ENCODE measurements around the gene ECE2. TPM values are rescaled to one million over a fixed set of nuclear protein-coding genes. Genes with fewer than 3 reads are reported as not detected.

ECE2 gene
- total and polyA plus RNA-seq, 3 experiments from 2014 or later = not detected

- no peaks in the 10 kb centered on the region for H3K4me1 ChIP-seq (ENCODE audit: insufficient read depth, low read length)
- no peaks in the 10 kb centered on the region for H3K9me3 Mint-ChIP-seq
- H3K4me3 Mint-ChIP-seq = peak overlapping the region in 6 of 7 donors; percentile 18 to 92 (median 84)
- H3K36me3 ChIP-seq (ENCODE audit: insufficient read depth, low read length) = no peaks in the 10 kb centered on the region
- no peaks in the 10 kb centered on the region for H3K9me3 ChIP-seq (ENCODE audit: low read length)
- H3K27ac Mint-ChIP-seq = peak overlapping the region in 4 of 8 donors; percentile 20 to 56 (median 34)
- ChIA-PET POLR2A (no interaction called here), CTCF (no interaction called here)
- H3K27me3 ChIP-seq (ENCODE audit: insufficient read depth, low read length, poor library complexity, severe bottlenecking) = peaks cover 42% of the 10 kb centered on the region
- peaks cover 34 to 50% of the 10 kb centered on the region in 2 donors for H3K27me3 Mint-ChIP-seq
- H3K27ac ChIP-seq (ENCODE audit: low read depth, low read length) = no peak overlapping the region
- H3K36me3 Mint-ChIP-seq = no peaks in the 10 kb centered on the region
- H3K4me3 ChIP-seq (ENCODE audit: low read length) = no peak overlapping the region
- peaks cover 7 to 15% (median 15%) of the 10 kb centered on the region in 3 donors for H3K4me1 Mint-ChIP-seq
- no peak for DNase-seq
Observed at GRCh38 chr3:184231671-184232070, 44.2 kb upstream of the ECE2 start.

- Histone ChIP-seq H3K9me3 (ENCODE audit: low read length) (no peaks in the 10 kb centered on the region), H3K4me1 (ENCODE audit: insufficient read depth, low read length) (no peaks in the 10 kb centered on the region), H3K4me3 (ENCODE audit: low read length) (no peak overlapping the region), H3K27me3 (ENCODE audit: insufficient read depth, low read length, poor library complexity, severe bottlenecking) (peaks cover 33% of the 10 kb centered on the region), H3K36me3 (ENCODE audit: insufficient read depth, low read length) (no peaks in the 10 kb centered on the region), H3K27ac (ENCODE audit: low read depth, low read length) (no peak overlapping the region)
- peak overlapping the region in 1 of 7 donors; percentile 11 for H3K4me3 Mint-ChIP-seq
- POLR2A ChIA-PET = no interaction called here
- CTCF ChIA-PET = no interaction called here
- DNase-seq = no peak
- H3K4me1 Mint-ChIP-seq = peaks cover 7 to 15% (median 12%) of the 10 kb centered on the region in 3 donors
- peaks cover 30 to 46% of the 10 kb centered on the region in 2 donors for H3K27me3 Mint-ChIP-seq
- no peak overlapping the region for H3K27ac Mint-ChIP-seq
- no peaks in the 10 kb centered on the region for H3K9me3 Mint-ChIP-seq
- no peaks in the 10 kb centered on the region for H3K36me3 Mint-ChIP-seq
Observed at GRCh38 chr3:184233127-184233843, 42.5 kb upstream of the ECE2 start.

GRCh38 chr3:184234224-184234623, 41.6 kb upstream of the ECE2 start:
- peaks cover 26 to 39% of the 10 kb centered on the region in 2 donors for H3K27me3 Mint-ChIP-seq
- no peak overlapping the region for H3K27ac Mint-ChIP-seq
- POLR2A ChIA-PET = no interaction called here

GRCh38 chr3:184234671-184235380, 41.0 kb upstream of the ECE2 start:
- POLR2A ChIA-PET = no interaction called here
- Mint-ChIP-seq H3K4me1 (peaks cover 7 to 9% (median 9%) of the 10 kb centered on the region in 3 donors), H3K36me3 (no peaks in the 10 kb centered on the region)

More at GRCh38 chr3:184234224-184234623, 41.6 kb upstream of the ECE2 start:
- peak overlapping the region in 1 of 7 donors; percentile 11 for H3K4me3 Mint-ChIP-seq
- CTCF ChIA-PET = no interaction called here
- DNase-seq = no peak
- Histone ChIP-seq H3K9me3 (ENCODE audit: low read length) (no peaks in the 10 kb centered on the region), H3K27ac (ENCODE audit: low read depth, low read length) (no peak overlapping the region), H3K4me3 (ENCODE audit: low read length) (no peak overlapping the region), H3K36me3 (ENCODE audit: insufficient read depth, low read length) (no peaks in the 10 kb centered on the region), H3K4me1 (ENCODE audit: insufficient read depth, low read length) (no peaks in the 10 kb centered on the region), H3K27me3 (ENCODE audit: insufficient read depth, low read length, poor library complexity, severe bottlenecking) (peaks cover 29% of the 10 kb centered on the region)
- H3K36me3 Mint-ChIP-seq = no peaks in the 10 kb centered on the region
- H3K4me1 Mint-ChIP-seq = peaks cover 7 to 9% (median 9%) of the 10 kb centered on the region in 3 donors
- H3K9me3 Mint-ChIP-seq = no peaks in the 10 kb centered on the region

GRCh38 chr3:184235381-184236032, 40.3 kb upstream of the ECE2 start:
- H3K9me3 Mint-ChIP-seq = no peaks in the 10 kb centered on the region
- no peak for DNase-seq
- POLR2A ChIA-PET = no interaction called here
- Histone ChIP-seq H3K4me3 (ENCODE audit: low read length) (no peak overlapping the region), H3K27ac (ENCODE audit: low read depth, low read length) (no peak overlapping the region), H3K36me3 (ENCODE audit: insufficient read depth, low read length) (no peaks in the 10 kb centered on the region), H3K4me1 (ENCODE audit: insufficient read depth, low read length) (no peaks in the 10 kb centered on the region), H3K9me3 (ENCODE audit: low read length) (no peaks in the 10 kb centered on the region), H3K27me3 (ENCODE audit: insufficient read depth, low read length, poor library complexity, severe bottlenecking) (peaks cover 21% of the 10 kb centered on the region)
- CTCF ChIA-PET = no interaction called here
- no peak overlapping the region for H3K27ac Mint-ChIP-seq
- no peak overlapping the region for H3K4me3 Mint-ChIP-seq
- peaks cover 7 to 9% (median 9%) of the 10 kb centered on the region in 3 donors for H3K4me1 Mint-ChIP-seq
- no peaks in the 10 kb centered on the region for H3K36me3 Mint-ChIP-seq
- peaks cover 26 to 39% of the 10 kb centered on the region in 2 donors for H3K27me3 Mint-ChIP-seq

More at GRCh38 chr3:184234671-184235380, 41.0 kb upstream of the ECE2 start:
- DNase-seq = no peak
- Histone ChIP-seq H3K27ac (ENCODE audit: low read depth, low read length) (no peak overlapping the region), H3K36me3 (ENCODE audit: insufficient read depth, low read length) (no peaks in the 10 kb centered on the region), H3K4me3 (ENCODE audit: low read length) (no peak overlapping the region), H3K4me1 (ENCODE audit: insufficient read depth, low read length) (no peaks in the 10 kb centered on the region), H3K9me3 (ENCODE audit: low read length) (no peaks in the 10 kb centered on the region), H3K27me3 (ENCODE audit: insufficient read depth, low read length, poor library complexity, severe bottlenecking) (peaks cover 26% of the 10 kb centered on the region)
- Mint-ChIP-seq H3K27ac (no peak overlapping the region), H3K4me3 (peak overlapping the region in 1 of 7 donors; percentile 48), H3K27me3 (peaks cover 26 to 39% of the 10 kb centered on the region in 2 donors), H3K9me3 (no peaks in the 10 kb centered on the region)
- CTCF ChIA-PET = no interaction called here

- no peak for DNase-seq
- H3K27me3 ChIP-seq (ENCODE audit: insufficient read depth, low read length, poor library complexity, severe bottlenecking) = peaks cover 19% of the 10 kb centered on the region
- POLR2A ChIA-PET = no interaction called here
- H3K36me3 Mint-ChIP-seq = no peaks in the 10 kb centered on the region
- CTCF ChIA-PET = interaction anchor here (2.5 to 5.2 kb wide), 2 partner anchors 9 to 14 kb away, joined by 9 to 27 read pairs; partner anchors contain the start of gene EEF1AKMT4
- no peak overlapping the region for H3K4me3 Mint-ChIP-seq
- H3K9me3 Mint-ChIP-seq = no peaks in the 10 kb centered on the region
- H3K4me1 Mint-ChIP-seq = peaks cover 5 to 7% (median 6%) of the 10 kb centered on the region in 3 donors
- no peaks in the 10 kb centered on the region for H3K9me3 ChIP-seq (ENCODE audit: low read length)
- no peak overlapping the region for H3K27ac ChIP-seq (ENCODE audit: low read depth, low read length)
- peaks cover 24 to 36% of the 10 kb centered on the region in 2 donors for H3K27me3 Mint-ChIP-seq
- H3K4me3 ChIP-seq (ENCODE audit: low read length) = no peak overlapping the region
- H3K36me3 ChIP-seq (ENCODE audit: insufficient read depth, low read length) = no peaks in the 10 kb centered on the region
- no peaks in the 10 kb centered on the region for H3K4me1 ChIP-seq (ENCODE audit: insufficient read depth, low read length)
- no peak overlapping the region for H3K27ac Mint-ChIP-seq
Observed at GRCh38 chr3:184236033-184236410, 39.8 kb upstream of the ECE2 start.

GRCh38 chr3:184236636-184237035, 39.2 kb upstream of the ECE2 start:
- H3K4me1 ChIP-seq (ENCODE audit: insufficient read depth, low read length) = no peaks in the 10 kb centered on the region
- H3K27me3 Mint-ChIP-seq = peaks cover 18 to 30% of the 10 kb centered on the region in 2 donors
- no peak overlapping the region for H3K4me3 ChIP-seq (ENCODE audit: low read length)
- H3K4me3 Mint-ChIP-seq = no peak overlapping the region
- H3K36me3 Mint-ChIP-seq = no peaks in the 10 kb centered on the region
- ChIA-PET CTCF (interaction anchor here (2.5 to 5.2 kb wide), 2 partner anchors 9 to 13 kb away, joined by 9 to 27 read pairs; partner anchors contain the start of gene EEF1AKMT4), POLR2A (interaction anchor here (0.6 kb wide), 1 partner anchor 548 kb away, joined by 3 read pairs; no protein-coding TSS in a partner anchor)
- no peak for DNase-seq
- no peaks in the 10 kb centered on the region for H3K36me3 ChIP-seq (ENCODE audit: insufficient read depth, low read length)
- peaks cover 13% of the 10 kb centered on the region for H3K27me3 ChIP-seq (ENCODE audit: insufficient read depth, low read length, poor library complexity, severe bottlenecking)
- H3K4me1 Mint-ChIP-seq = peaks cover 0 to 2% (median 0%) of the 10 kb centered on the region in 3 donors
- no peaks in the 10 kb centered on the region for H3K9me3 Mint-ChIP-seq
- no peak overlapping the region for H3K27ac ChIP-seq (ENCODE audit: low read depth, low read length)
- no peak overlapping the region for H3K27ac Mint-ChIP-seq
- no peaks in the 10 kb centered on the region for H3K9me3 ChIP-seq (ENCODE audit: low read length)

Measured in CD8-positive, alpha-beta memory T cell (primary cell).